ENCODE results near the gene STXBP5.

- no peak for TF ChIP-seq CTCF (IDR thresholded peaks at IDR 0.05)
- TF ChIP-seq POLR2A (IDR thresholded peaks at IDR 0.05): no peak
- no peak for TF ChIP-seq EP300 (IDR thresholded peaks at IDR 0.05)
Measured at GRCh38 chr6:147299035-147299434, 94.8 kb downstream of the STXBP5 start.
